Measurements from ENCODE around the gene MYL12A.
A peak's percentile ranks its signal among the peaks of the same experiment; 100 is the strongest.
"Not testable (repeated sequence)": the region's sequence is repeated elsewhere in the genome, so short reads cannot be mapped to it uniquely, and the experiment has no call there.

The MYL12A gene

DNA sequence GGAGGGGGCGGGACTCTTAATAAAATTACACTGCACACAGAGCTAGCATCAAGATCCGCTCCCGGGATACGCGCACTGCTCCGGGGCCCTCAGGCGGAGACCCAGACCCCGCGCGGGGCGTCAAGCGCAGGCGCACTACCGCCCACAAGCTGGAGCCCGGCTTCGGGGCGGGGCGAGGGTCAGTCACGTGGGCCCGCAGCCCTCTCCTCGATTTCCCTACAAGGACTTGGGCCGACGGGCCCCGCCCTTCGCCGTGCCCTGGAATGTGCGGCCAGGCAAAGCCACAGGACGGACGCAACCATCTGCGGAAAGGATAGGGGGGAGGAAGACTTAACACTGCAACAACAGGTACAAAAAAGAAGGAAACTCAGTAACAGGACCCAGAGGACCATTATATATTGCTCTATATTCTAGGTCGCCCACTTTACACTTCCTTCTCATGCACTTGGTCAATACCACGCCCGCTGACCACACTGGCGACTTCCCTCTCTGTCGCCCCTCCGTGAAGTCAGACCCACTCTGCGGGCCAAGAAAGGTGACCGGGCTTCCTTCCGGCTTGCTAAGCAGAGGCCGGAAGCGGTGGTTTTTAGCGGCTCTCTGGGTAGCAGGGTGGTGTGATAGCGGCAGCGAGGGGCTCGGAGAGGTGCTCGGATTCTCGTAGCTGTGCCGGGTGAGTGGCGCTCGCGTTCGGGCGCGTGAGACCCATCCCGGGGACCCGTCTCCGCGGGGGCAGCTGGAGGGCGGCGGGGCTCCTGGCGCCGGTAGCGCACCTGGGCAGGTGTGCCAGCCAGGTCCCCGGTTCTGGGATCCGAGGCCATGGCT, at the start of gene MYL12A:
MYL12A (plus strand) TSS at position 562 of the 822 bp plus-strand sequence. CDS start 5,447 bp downstream, outside the sequence.
- peak; percentile 88 for DNase-seq

GRCh38 chr18:3198260-3198860, 49.2 kb upstream of the MYL12A start:
- not testable (repeated sequence) for DNase-seq

GRCh38 chr18:3199942-3200645, 47.5 kb upstream of the MYL12A start:
- no peak for DNase-seq

DNA sequence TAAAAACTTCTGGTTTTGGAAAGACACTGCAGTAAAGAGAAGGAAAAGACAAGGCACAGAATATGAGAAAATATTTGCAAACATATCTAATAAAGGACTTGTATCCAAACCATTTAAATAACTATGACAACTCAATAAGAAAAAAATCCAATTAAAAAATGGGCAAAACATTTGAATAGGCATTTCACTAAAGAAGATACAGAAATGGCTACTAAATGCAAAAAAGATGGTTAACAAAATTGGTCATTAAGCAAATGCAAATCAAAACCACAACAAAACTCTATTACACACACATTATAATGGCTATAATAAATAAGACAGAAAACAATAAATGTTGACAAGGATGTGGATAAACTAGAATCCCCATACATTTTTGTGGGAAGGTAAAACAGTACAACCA, 42.4 kb upstream of the MYL12A start:
- no peak for DNase-seq

DNA sequence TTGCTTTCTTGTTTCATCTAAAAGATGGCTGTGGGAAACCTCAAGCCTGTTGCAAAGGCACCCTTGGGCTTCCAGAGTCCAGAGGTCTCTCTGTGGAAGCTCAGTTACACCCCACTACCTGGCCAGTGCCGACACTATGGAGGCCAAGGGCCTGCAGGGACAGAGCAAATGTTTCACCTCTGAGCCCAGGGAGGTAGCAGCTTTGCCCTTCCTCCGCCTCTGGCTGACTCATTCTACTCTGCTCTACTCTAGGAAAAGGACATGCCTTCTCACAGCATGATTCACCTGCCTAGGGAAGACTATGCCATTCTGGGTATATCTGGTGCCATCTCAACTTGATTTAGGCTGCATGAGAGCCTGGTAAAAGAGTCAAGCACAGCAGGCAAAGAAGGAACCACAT, 40.0 kb upstream of the MYL12A start:
- no peak for DNase-seq

- DNase-seq, result no peak
Measured at GRCh38 chr18:3209859-3210569, 37.6 kb upstream of the MYL12A start.

DNA sequence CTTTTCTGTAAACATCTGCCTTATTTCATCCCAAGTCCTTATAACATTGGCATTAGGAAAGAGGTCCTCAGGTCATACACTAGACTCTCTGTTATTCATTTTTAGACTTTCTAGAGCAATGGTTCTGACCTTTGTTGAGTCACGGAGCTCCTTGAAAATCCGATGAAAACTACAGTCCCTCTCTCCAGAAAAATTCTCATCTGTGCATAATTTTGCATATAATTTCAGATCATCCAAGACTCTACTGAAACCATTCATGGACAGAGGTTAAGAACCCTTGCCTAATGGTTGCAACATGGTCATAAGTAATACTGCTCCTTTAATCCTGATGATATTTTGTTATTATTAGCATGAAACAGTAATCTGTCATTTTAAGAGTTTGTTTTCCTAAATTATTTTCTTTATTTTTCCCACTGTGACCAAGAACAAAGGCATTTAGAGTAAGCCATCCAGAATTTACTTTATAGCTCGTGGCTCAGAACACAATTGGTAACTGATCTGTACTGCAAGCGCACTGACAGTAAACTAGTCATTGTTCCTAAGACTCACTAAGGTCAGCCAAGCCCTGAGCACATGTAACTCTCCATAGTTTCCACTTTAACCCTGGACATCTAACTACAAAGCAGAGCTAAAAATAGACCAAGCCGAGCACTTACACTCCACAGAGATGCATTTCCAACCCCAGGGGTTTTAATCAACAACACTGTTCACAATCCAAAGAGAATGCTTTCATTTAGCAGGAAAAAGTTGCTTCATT, 36.2 kb upstream of the MYL12A start:
- no peak for DNase-seq

DNA sequence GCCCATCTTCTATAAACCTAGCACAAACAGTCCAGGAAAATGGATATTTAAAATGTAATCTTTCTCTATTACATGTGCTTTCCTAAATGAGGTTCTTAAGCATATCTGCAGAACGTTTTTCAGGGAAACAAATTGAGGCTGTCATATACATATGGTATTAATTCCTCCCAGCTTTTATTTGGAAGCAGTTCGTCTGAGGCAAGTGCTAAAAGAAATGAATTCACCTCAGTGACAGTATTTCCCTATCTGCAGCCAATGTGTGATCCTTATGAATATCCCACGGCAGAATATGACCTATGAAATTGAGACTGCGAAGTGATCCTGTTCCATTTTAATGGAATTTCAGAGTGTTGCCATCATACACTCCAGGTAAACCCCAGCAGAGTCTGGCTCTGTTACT, 34.9 kb upstream of the MYL12A start:
- no peak for DNase-seq

DNA sequence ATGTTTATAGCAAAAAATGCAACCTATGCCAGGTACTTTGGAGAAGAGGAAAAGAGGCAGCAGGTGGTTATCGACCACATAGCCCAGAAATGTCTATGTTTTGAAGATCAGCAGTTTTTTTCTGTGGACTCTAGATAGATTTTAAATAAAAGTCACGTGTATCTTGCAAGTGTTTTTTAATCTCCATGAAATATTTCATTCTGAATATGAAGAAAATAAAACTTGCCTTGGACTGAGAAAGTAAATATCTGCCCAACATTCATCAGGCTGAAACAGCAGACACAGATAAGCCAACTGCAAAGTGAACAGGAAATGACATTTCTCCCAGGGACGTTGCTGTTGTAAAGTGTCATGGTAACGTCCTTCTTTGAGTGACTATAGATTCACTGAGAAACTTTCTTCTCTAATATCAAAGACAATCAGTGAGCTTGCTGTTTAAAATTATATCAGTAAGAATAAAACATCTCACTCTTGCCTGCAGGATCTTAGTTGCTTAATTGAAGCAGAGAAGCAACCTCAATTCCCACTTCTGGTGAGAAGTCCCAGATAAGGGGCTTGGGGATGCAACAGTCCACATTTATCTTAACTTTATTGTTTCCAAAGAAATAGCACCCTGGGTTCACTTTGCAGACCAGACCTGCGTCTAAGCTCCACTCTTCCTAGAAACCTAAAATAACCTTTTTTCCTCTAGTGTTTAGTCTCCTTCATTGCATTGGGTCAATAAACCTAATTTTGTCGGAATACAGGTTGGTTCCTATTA, 34.1 kb upstream of the MYL12A start:
- no peak for DNase-seq

DNA sequence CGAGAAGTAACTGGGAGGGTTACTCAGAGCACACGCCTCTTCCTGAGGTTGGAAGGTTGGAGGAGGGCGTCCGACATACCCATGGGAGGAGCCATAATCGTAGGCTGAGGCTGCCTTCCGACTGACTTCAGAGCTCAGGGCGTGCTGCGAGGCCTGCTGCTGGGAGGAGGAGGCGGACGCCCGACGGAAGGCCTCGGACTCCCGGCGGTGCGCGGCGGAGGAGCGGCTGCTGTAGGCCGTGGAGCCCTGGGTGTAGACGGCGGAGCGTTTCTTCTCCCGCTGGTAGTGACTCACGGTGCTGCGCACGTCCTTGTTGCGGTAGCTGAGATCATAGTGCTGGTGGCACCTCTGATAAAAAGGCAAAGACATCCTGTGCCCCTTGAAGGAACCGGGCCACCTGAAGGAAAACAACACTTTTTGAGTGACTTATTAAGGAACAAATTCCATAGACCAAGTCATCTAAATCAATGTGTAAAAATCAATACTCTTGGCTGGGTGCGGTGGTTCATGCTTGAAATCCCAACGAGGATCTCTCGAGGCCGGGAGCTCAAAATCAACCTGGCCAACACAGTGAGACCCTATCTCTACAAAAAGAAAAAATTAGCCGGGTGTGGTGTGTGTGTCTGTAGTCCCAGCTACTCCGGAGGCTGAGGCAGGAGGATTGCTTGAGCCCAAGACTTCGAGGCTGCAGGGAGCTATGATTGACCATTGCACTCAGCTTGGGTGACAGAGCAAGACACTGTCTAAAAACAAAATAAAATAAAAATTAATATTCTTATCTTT, 32.6 kb upstream of the MYL12A start:
- DNase-seq, result no peak

- no peak for DNase-seq
Measured at GRCh38 chr18:3216987-3217386, 30.6 kb upstream of the MYL12A start.

GRCh38 chr18:3217948-3218647, 29.5 kb upstream of the MYL12A start:
- DNase-seq, result no peak

DNA sequence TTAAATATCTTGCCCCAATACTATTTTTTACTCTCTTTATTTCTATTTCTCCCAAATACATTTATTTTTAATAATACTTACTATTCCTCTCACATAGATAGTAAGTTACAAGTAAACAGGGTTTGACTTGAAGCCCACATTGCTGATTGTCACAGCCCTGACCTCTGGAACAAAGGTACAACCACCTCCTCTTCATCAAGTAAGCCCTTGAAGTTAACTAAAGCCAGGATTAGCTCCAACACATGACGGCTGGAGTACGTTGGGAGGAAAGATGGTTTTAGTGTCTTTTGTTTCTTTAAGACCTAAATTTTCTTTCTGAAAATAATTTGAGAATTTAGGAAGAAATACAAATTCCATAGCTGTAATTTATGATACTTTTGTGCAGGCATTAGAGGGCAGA, 28.8 kb upstream of the MYL12A start:
- DNase-seq, result no peak

GRCh38 chr18:3219241-3219630, 28.4 kb upstream of the MYL12A start:
- DNase-seq, result no peak

DNA sequence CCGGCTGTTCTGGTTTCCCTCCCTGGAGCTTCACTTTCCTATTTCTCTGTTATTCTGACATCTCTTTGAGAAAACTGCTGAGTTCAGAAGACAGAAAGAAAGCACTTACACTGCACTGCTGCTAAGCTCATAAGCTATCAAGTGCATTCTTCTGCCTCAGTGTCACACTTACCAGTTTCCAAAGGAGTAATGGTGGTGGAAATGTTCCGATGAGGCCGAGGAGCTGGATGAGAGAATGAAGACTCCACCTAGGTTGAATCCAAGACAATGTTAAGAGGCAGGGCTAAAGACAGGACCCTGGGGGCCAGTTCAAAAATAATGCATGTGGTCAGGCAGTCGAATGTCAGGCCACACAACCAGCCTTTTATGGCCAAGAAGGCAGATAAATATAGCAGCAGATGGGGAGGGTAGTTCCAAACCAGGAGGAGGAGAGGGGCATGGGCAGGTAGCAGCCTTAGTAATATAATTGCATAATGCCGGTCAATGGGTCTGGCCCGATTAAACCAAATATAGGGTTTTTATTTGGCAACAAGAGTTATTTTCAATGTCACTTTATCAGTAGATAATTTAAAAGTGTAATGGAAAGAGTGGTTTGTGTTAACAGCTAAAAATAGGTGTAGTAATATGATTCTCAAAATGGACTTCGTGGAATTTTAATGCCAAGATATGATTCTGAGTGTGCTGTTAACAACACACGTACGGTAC, 27.8 kb upstream of the MYL12A start, which contains the start of gene MYOM1:
MYOM1 (minus strand) TSS at position 338 of the 705 bp plus-strand sequence. CDS start 4,745 bp downstream, outside the sequence.
- DNase-seq, result no peak

GRCh38 chr18:3220868-3221267, 26.7 kb upstream of the MYL12A start:
- not testable (repeated sequence) for DNase-seq

DNA sequence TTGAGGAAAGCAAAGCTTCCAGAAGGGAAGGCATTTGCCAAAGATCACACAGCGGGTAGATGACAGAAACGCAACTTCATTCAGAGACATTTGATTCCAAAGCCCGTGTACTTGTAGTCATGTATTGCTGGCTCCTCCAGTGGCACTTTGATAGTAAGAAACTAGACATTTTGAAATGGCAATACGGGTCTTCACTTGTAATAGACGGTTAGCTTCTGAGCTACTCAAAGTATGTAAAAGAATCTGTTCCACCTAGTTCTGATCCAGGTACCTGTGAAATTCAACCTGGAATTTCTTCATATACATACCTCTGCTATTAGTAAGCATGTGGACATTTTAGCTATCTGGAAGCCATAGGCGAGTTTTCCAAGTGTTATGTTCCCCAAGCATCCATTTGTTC, 26.1 kb upstream of the MYL12A start:
- DNase-seq, result no peak

GRCh38 chr18:3223356-3223755, 24.2 kb upstream of the MYL12A start:
- no peak for DNase-seq

GRCh38 chr18:3224223-3224622, 23.4 kb upstream of the MYL12A start:
- no peak for DNase-seq
